LoVo (cell line): ENCODE data around the gene PDGFB.

Experiments
- DNase-seq: peaks from one replicate; pipeline ENCODE4 v3.0.0-alpha.2; 2016; ENCODE audit warnings: low spot score

The PDGFB gene

GRCh38 chr22:39253435-39254070 is 8.8 kb upstream of the PDGFB start:
- peak; percentile 78 for DNase-seq

- no peak for DNase-seq
Measured at GRCh38 chr22:39252461-39253434, 8.0 kb upstream of the PDGFB start.

GRCh38 chr22:39251762-39252460 is 7.1 kb upstream of the PDGFB start:
- DNase-seq: no peak

GRCh38 chr22:39250838-39251237 is 6.1 kb upstream of the PDGFB start:
- no peak for DNase-seq

- no peak for DNase-seq
Measured at GRCh38 chr22:39250131-39250530, 5.3 kb upstream of the PDGFB start.

- no peak for DNase-seq
Measured at GRCh38 chr22:39249086-39249704, 4.4 kb upstream of the PDGFB start.

- DNase-seq: no peak
Measured at GRCh38 chr22:39248254-39248653, 3.5 kb upstream of the PDGFB start.

GRCh38 chr22:39247361-39247760 is 2.6 kb upstream of the PDGFB start:
- no peak for DNase-seq

- no peak for DNase-seq
Measured at GRCh38 chr22:39246690-39247332, 2.0 kb upstream of the PDGFB start.

GRCh38 chr22:39246217-39246616 is 1.4 kb upstream of the PDGFB start:
- no peak for DNase-seq

GRCh38 chr22:39245130-39246039 is 603 bp upstream of the PDGFB start:
- no peak for DNase-seq

GRCh38 chr22:39244136-39244495 is 666 bp downstream of the PDGFB start:
- DNase-seq: no peak

- peak; percentile 12 for DNase-seq
Measured at GRCh38 chr22:39243439-39244135, 1.2 kb downstream of the PDGFB start.

- peak; percentile 64 for DNase-seq
Measured at GRCh38 chr22:39242595-39243438, 2.0 kb downstream of the PDGFB start.

- DNase-seq: no peak
Measured at GRCh38 chr22:39241794-39242594, 2.8 kb downstream of the PDGFB start.

- peak; percentile 20 for DNase-seq
Measured at GRCh38 chr22:39240831-39241793, 3.7 kb downstream of the PDGFB start.
